LNCaP clone FGC (cell line): ENCODE measurements around the gene MRNIP.
"Not testable (repeated sequence)": the region's sequence is repeated elsewhere in the genome, so short reads cannot be mapped to it uniquely, and the experiment has no call there.

Experiments
- DNase-seq: peaks from one replicate; pipeline ENCODE4 v3.0.0-alpha.2; 2011; ENCODE audit warnings: low read depth
- H3K4me3 ChIP-seq: 2 replicates; pipeline ENCODE4 v1.5.1; 2011; ENCODE audit warnings: mild to moderate bottlenecking, low read depth, low read length, control low read depth
- TF ChIP-seq, protein P1 (sequence below): IDR thresholded peaks from 2 replicates; pipeline ENCODE4 v1.5.1; 2012; ENCODE audit warnings: mild to moderate bottlenecking; ENCODE audit not compliant: control insufficient read depth, insufficient read depth; ENCODE audit errors: extremely low read depth

MRNIP gene

DNA sequence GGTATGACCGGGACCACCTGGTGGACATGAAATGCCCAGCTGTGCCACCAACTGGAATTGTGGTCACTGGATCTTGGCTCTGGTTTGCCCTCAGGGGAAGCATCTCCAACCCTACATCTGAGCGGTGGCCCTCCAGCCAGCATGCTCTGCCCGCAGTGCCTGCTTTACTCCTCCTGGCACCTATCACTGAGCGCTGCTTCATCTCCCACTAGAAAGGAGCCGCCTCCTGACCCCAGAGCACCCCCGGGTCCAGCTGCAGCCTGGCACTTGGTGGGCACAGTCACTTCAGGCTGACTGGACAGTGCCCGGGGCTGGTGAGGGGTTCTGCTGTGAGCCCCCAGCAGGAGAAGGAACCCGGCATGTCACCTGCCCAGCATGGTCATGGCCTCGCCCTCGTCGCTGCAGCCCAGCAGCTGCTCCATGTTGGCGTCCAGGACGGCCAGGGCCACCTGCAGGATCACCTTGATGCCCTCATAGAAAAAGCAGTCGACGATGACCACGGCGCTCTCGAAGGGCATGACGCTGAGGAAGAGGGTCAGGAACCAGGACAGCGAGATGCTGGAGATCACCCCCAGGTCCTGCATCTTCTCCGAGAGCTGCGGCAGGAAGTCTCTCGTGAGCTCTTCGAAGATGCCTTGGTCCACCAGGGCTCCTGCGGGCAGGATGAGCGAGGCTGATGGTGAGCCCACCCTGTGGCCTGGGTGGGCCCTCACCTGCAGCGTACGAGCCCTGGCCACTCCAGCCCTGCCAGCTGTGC is 16.1 kb upstream of the MRNIP start:
- no peak overlapping the region for H3K4me3 ChIP-seq
- no peak for DNase-seq
- TF ChIP-seq, protein P1, sequence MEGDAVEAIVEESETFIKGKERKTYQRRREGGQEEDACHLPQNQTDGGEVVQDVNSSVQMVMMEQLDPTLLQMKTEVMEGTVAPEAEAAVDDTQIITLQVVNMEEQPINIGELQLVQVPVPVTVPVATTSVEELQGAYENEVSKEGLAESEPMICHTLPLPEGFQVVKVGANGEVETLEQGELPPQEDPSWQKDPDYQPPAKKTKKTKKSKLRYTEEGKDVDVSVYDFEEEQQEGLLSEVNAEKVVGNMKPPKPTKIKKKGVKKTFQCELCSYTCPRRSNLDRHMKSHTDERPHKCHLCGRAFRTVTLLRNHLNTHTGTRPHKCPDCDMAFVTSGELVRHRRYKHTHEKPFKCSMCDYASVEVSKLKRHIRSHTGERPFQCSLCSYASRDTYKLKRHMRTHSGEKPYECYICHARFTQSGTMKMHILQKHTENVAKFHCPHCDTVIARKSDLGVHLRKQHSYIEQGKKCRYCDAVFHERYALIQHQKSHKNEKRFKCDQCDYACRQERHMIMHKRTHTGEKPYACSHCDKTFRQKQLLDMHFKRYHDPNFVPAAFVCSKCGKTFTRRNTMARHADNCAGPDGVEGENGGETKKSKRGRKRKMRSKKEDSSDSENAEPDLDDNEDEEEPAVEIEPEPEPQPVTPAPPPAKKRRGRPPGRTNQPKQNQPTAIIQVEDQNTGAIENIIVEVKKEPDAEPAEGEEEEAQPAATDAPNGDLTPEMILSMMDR, result no peak

DNA sequence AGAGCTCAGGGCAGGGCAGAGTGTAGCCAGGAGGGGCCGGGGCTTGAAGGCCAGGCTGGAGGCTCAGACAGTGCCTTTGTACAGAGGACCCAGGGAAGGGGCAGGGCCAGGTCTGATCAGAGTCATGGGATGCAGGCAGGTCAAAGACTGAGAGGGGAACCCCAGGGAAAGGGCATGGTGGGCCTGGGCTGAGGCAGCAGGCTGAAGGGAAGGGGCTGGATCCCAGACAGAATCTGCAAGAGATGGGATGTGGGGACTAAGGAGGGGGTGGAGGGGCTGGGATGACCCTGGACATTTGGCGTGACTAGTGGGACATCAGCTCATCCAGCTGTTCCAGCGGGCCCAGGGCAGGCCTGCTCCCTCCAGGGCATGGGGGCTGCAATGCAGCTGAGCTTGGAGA is 15.5 kb upstream of the MRNIP start:
- TF ChIP-seq, protein P1, result no peak
- no peak for DNase-seq
- no peak overlapping the region for H3K4me3 ChIP-seq

DNA sequence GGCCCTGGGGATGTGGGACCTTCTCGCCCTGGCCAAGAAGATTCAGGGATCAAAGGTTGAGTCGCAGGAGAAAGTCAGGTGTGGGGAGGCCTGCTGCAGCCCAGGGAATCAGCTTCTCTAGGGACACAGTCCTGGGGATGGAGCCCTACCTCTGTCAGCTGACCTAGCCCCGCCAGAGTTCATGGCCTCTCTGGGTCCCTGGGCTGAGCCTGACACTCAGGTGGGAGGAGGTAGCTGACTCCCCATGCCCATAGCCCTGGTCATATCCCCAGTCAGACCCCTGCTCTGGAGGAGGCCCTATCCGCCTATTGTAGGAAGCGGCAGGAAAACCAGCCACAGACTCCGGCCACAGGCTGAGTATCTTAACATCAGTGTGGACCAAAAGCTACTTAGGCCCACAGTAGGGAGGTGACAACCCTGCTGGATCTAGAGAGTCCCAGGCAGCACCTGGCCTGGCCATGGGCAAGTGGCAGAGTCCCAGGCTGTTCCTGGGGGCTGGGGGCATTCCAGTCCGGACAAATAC is 15.0 kb upstream of the MRNIP start:
- DNase-seq, result no peak
- TF ChIP-seq, protein P1, result no peak
- H3K4me3 ChIP-seq, result no peak overlapping the region

DNA sequence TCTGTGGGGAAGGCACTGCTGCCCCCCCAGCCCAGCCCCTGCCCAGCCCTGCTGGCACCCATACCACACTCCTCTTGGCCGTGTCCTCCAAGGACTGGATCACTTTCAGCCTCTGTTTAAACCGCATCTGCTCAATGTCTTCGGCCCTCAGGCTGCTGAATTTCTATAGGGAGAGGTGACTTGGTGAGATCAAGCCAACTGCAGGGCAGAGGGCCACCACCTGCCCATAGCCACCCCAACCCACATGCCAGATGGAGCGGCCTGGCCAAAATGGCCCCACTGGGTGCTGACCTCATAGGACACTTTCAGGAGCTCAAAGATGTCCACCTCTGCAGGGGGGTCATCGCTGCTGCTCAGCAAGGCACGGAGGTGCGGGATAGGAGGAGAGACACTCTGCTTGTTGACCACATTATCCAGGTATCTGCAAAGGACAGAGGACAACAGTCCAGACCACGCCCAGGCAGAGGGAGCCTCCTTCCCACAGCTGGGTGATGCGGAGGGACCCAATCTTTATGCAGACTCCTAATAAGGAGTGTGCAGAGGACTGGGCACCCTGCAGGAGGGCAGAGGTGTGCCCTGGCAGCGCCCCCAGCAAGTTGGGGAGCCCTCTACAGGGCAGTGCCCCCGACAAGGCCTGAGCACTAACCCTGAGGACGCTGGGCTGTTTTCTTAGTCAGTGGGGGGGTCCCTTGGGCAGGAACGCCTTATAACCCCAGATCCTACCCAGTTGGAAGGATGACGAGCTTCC is 14.4 kb upstream of the MRNIP start:
- TF ChIP-seq, protein P1, result no peak
- DNase-seq, result no peak

DNA sequence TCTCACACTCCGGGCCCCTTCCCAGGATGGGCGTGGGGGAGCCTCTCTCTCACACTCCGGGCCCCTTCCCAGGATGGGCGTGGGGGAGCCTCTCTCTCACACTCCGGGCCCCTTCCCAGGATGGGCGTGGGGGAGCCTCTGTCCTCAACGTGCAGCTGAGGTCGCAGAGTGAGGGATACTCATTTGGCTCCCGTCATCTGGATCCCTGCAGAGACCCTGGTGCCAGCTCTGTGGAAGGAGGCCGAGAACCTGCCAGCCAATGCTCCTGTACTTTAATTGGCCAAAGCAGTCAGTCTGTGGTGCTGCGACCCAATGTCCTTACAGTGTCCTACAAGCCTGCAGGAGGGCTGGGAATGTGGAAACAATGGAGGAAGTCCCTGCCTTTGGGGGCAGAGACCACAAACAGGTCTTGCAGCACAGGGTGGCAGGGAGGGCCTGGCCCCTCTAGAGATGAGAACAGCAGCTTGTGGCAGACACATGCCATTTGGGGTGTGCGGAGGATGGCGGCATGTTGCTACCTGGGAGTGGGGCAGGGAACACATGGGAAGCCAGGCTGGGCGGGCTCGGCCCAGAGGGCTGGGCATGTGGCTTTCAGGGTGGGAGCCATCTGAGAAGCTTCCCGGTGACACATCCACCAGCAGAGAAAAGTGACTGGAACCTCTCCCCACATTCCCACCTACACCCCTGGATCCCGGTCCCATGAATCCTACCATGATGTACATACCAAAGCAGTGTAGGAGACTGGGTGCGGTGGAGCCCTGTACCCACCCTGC is 13.6 kb upstream of the MRNIP start:
- TF ChIP-seq, protein P1, result no peak
- DNase-seq, result no peak
- no peak overlapping the region for H3K4me3 ChIP-seq

More for the DNA sequence above, 14.4 kb upstream of the MRNIP start:
- no peak overlapping the region for H3K4me3 ChIP-seq

DNA sequence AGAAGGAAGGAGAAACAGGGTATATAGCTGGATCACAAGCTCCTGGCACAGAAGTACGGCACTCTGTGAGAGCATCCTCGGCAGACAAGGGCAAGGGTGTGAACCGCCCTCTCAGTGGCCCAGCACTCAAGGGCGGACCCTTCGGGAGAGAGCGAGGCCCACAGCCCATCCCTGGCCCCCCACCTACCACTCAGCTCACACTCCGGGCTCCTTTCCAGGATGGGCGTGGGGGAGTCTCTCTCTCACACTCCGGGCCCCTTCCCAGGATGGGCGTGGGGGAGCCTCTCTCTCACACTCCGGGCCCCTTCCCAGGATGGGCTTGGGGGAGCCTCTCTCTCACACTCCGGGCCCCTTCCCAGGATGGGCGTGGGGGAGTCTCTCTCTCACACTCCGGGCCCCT is 12.9 kb upstream of the MRNIP start:
- H3K4me3 ChIP-seq, DNase-seq: not testable (repeated sequence)

DNA sequence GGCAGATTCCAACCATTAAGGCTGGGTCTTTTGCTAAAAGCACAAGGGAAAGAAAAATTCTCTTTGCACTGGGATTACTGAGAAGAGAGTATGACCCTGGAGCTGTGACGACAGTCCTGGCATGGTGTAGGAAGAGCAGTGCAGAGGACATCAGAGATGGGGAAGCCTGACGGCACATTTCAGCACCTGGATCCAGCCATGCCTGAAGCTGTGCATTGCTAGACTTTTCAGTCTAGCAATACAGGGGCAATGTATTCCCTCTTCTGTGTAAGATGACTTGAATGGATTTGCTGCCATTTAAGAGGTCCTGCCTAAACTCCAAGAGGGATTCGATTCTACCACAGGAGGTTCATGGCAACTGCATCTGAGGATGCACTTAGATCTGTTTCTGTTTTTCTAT is 12.3 kb upstream of the MRNIP start:
- TF ChIP-seq, protein P1, result no peak
- no peak for DNase-seq
- no peak overlapping the region for H3K4me3 ChIP-seq
